ENCODE data around the gene ADCK1. TPM values are rescaled to one million over a fixed set of nuclear protein-coding genes. Genes with fewer than 3 reads are reported as not detected.

The ADCK1 gene
- total and polyA plus RNA-seq, 2 experiments from 2014 or later = 4.7 to 6.6 TPM

DNA sequence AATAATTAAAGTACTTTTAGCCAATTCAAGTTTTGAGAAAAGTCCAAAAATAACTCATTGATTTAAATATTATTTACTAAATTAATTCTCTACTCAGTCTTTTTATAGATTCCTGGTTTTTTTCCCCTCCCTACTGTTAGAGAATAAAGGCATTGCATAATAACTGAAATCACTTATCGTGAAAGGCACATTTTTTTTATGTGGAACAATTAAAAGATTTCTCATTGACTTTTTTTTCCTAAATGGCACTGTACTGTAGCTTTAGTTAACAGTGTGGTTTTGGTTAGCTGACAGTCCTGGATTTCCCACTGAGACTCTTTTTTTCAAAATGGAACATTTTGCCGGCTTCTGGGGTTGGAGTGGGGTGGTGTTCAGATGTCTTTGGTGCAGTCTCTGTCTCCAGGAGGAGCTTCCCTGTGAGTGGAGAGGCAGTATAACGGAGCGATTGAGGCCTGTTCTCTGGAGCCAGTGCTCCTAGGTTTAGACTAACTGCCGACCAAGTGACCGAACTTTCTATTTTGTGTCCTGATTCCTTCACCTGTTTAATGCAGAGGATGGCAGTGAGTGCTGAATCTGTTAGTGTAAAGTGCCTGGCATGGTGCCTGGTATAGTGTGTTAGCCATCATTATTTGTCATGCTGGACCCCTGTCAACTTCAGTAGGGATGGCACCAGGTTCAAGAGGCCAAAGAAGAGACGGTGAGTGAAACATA lies 117.7 kb downstream of the ADCK1 start:
- WGBS, 2 experiments (ENCODE audit: low coverage in 1 of 2, low lambda C conversion rate in 2 of 2, missing lambda C conversion rate in 2 of 2) = 58 to 62% methylated on average over 7 of the region's 7 CpGs
- H4K20me1 ChIP-seq (ENCODE audit: insufficient read depth) = no peaks in the 10 kb centered on the region

DNA sequence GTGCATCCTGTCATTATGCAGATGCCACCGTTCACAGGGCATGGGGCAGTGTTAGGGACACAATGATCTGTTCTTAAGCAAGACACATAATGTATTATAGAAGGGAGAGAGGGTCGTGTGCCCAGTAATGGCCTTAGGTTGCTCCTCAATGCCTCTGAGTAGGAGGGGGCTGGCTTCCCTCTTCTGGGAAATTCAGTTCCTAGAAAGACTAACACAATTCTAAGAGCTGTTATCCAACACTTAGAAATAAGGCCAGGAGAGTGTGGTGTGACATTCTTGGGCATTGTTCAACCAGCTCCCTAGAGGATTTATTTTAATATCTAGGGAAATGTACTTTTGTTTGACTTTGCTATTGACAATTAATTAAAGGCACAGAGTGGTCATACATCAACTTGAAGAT lies 118.5 kb downstream of the ADCK1 start:
- no peaks in the 10 kb centered on the region for H3K9me2 ChIP-seq (ENCODE audit: insufficient read depth)
- no peaks in the 10 kb centered on the region for H3K36me3 ChIP-seq (ENCODE audit: low read depth)
- H3K4me2 ChIP-seq (ENCODE audit: unreplicated experiment) = no peak overlapping the region
- no peak overlapping the region for H2AFZ ChIP-seq
- H3K27ac ChIP-seq = no peak overlapping the region
- H3K4me3 ChIP-seq = no peak overlapping the region
- no peaks in the 10 kb centered on the region for H3K4me1 ChIP-seq (ENCODE audit: insufficient read depth)
- H3F3A ChIP-seq (ENCODE audit: insufficient read depth) = no peaks in the 10 kb centered on the region
- DNase-seq = no peak
- H3K9me3 ChIP-seq (ENCODE audit: low read depth) = no peaks in the 10 kb centered on the region
- H3K9ac ChIP-seq = no peak overlapping the region
- H4K20me1 ChIP-seq (ENCODE audit: insufficient read depth) = no peaks in the 10 kb centered on the region
- in situ Hi-C loops (cut with MboI) = no loop called here
- 23 to 27% methylated on average over 2 of the region's 2 CpGs for WGBS, 2 experiments (ENCODE audit: low coverage in 1 of 2, low lambda C conversion rate in 2 of 2, missing lambda C conversion rate in 2 of 2)
- no peaks in the 10 kb centered on the region for H3K27me3 ChIP-seq (replicated peaks; ENCODE audit: insufficient read depth)
- H3K79me2 ChIP-seq (ENCODE audit: insufficient read depth) = no peaks in the 10 kb centered on the region
- TF ChIP-seq EZH2 (IDR thresholded peaks at IDR 0.05; ENCODE audit: insufficient read depth, poor library complexity, severe bottlenecking) (no peak), EZH2phosphoT487 (IDR thresholded peaks at IDR 0.05; ENCODE audit: insufficient read depth, low read depth) (no peak)

More for the DNA sequence above, 117.7 kb downstream of the ADCK1 start:
- Histone ChIP-seq H3F3A (ENCODE audit: insufficient read depth) (no peaks in the 10 kb centered on the region), H3K36me3 (ENCODE audit: low read depth) (no peaks in the 10 kb centered on the region), H3K4me1 (ENCODE audit: insufficient read depth) (no peaks in the 10 kb centered on the region), H3K79me2 (ENCODE audit: insufficient read depth) (no peaks in the 10 kb centered on the region), H3K27ac (no peak overlapping the region), H3K4me3 (no peak overlapping the region), H2AFZ (no peak overlapping the region), H3K4me2 (ENCODE audit: unreplicated experiment) (no peak overlapping the region), H3K9me2 (ENCODE audit: insufficient read depth) (no peaks in the 10 kb centered on the region), H3K27me3 (replicated peaks; ENCODE audit: insufficient read depth) (no peaks in the 10 kb centered on the region), H3K9me3 (ENCODE audit: low read depth) (no peaks in the 10 kb centered on the region), H3K9ac (no peak overlapping the region)
- TF ChIP-seq EZH2 (IDR thresholded peaks at IDR 0.05; ENCODE audit: insufficient read depth, poor library complexity, severe bottlenecking) (no peak), EZH2phosphoT487 (IDR thresholded peaks at IDR 0.05; ENCODE audit: insufficient read depth, low read depth) (no peak)
- no peak for DNase-seq
- in situ Hi-C loops (cut with MboI) = no loop called here

DNA sequence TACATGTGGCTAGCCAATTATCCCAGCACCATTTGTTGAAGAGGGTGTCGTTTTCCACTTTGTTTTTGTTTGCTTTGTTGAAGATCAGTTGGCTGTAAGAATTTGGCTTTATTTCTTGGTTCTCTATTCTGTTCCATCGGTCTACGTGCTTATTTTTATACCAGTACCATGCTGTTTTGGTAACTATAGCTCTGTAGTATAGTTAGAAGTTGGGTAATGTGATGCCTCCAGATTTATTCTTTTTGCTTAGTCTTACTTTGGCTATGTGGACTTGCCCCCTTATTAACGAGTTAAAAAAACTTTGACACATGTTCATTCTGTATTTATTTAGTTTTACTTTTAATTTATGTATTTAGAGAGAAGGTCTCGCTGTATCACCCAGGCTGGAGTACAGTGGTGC lies 120.4 kb downstream of the ADCK1 start:
- Histone ChIP-seq H3K9me2 (ENCODE audit: insufficient read depth) (no peaks in the 10 kb centered on the region), H3K27me3 (replicated peaks; ENCODE audit: insufficient read depth) (no peaks in the 10 kb centered on the region), H3K4me3 (no peak overlapping the region), H4K20me1 (ENCODE audit: insufficient read depth) (no peaks in the 10 kb centered on the region), H2AFZ (no peak overlapping the region), H3K9me3 (ENCODE audit: low read depth) (no peaks in the 10 kb centered on the region), H3F3A (ENCODE audit: insufficient read depth) (no peaks in the 10 kb centered on the region), H3K36me3 (ENCODE audit: low read depth) (no peaks in the 10 kb centered on the region), H3K9ac (no peak overlapping the region), H3K79me2 (ENCODE audit: insufficient read depth) (no peaks in the 10 kb centered on the region), H3K4me2 (ENCODE audit: unreplicated experiment) (no peak overlapping the region), H3K27ac (no peak overlapping the region), H3K4me1 (ENCODE audit: insufficient read depth) (no peaks in the 10 kb centered on the region)
- 41 to 49% methylated on average over 5 of the region's 5 CpGs for WGBS, 2 experiments (ENCODE audit: low coverage in 1 of 2, low lambda C conversion rate in 2 of 2, missing lambda C conversion rate in 2 of 2)
- in situ Hi-C loops (cut with MboI) = no loop called here
- TF ChIP-seq EZH2phosphoT487 (IDR thresholded peaks at IDR 0.05; ENCODE audit: insufficient read depth, low read depth) (no peak), EZH2 (IDR thresholded peaks at IDR 0.05; ENCODE audit: insufficient read depth, poor library complexity, severe bottlenecking) (no peak)
- no peak for DNase-seq

DNA sequence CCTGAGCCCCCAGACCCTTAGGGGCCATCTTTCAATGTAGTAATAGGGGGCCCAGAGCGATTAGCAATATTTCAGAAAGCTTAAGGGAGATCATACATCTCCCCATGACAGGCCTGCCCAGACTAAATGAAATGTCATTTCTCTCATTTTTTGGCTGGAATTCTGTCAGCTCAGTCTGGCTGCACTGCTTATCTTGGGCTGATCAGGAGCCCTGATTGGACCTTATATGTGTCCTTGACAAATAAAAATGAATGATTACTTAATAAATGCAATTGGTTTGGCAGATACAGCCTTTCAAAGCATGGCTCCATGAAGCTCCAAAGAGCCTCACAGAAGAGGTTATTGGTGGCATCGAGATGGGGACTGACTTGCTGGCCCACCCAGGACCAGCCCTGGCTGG lies 121.9 kb downstream of the ADCK1 start:
- Histone ChIP-seq H3K9me2 (ENCODE audit: insufficient read depth) (no peaks in the 10 kb centered on the region), H3K9me3 (ENCODE audit: low read depth) (no peaks in the 10 kb centered on the region), H3K79me2 (ENCODE audit: insufficient read depth) (no peaks in the 10 kb centered on the region), H3K9ac (no peak overlapping the region), H2AFZ (no peak overlapping the region), H3K27ac (no peak overlapping the region), H3K36me3 (ENCODE audit: low read depth) (no peaks in the 10 kb centered on the region), H4K20me1 (ENCODE audit: insufficient read depth) (no peaks in the 10 kb centered on the region), H3K4me2 (ENCODE audit: unreplicated experiment) (no peak overlapping the region), H3K27me3 (replicated peaks; ENCODE audit: insufficient read depth) (no peaks in the 10 kb centered on the region), H3K4me1 (ENCODE audit: insufficient read depth) (no peaks in the 10 kb centered on the region), H3F3A (ENCODE audit: insufficient read depth) (no peaks in the 10 kb centered on the region), H3K4me3 (no peak overlapping the region)
- no peak for DNase-seq
- 53 to 58% methylated on average over 2 of the region's 2 CpGs for WGBS, 2 experiments (ENCODE audit: low coverage in 1 of 2, low lambda C conversion rate in 2 of 2, missing lambda C conversion rate in 2 of 2)
- no peak for TF ChIP-seq EZH2phosphoT487 (IDR thresholded peaks at IDR 0.05; ENCODE audit: insufficient read depth, low read depth)
- TF ChIP-seq EZH2 (IDR thresholded peaks at IDR 0.05; ENCODE audit: insufficient read depth, poor library complexity, severe bottlenecking) = no peak
- in situ Hi-C loops (cut with MboI) = no loop called here

Data from GM23248 (cell line).